CD14-positive monocyte (primary cell): ENCODE data around the gene NOTCH1. TPM values are rescaled to one million over a fixed set of nuclear protein-coding genes. Genes with fewer than 3 reads are reported as not detected.
A peak's percentile ranks its signal among the peaks of the same experiment; 100 is the strongest.

ENCODE experiments used
- DNase-seq, 3 donors: peaks; one replicate each; pipeline ENCODE4 v3.0.0-alpha.2; 2011 to 2022
- H2AFZ ChIP-seq: 2 replicates; pipeline ENCODE4 v1.6.0; 2012; ENCODE audit warnings: mild to moderate bottlenecking, low read depth, low read length, inconsistent platforms; ENCODE audit not compliant: insufficient read depth, poor library complexity, severe bottlenecking
- H3K27ac ChIP-seq, 2 donors: 1 replicate in 1 of 2; 2 replicates in 1 of 2; pipeline ENCODE4 v1.5.1; 2012 to 2013; ENCODE audit warnings: low read length in 2 of 2, control low read depth in 1 of 2, inconsistent platforms in 1 of 2, low read depth in 1 of 2, mild to moderate bottlenecking in 1 of 2
- H3K27me3 ChIP-seq, 2 donors: one replicate each; pipeline versions ENCODE4 v1.6.0 to v1.6.1; 2011 to 2013; ENCODE audit warnings: low read length in 2 of 2; ENCODE audit not compliant: control insufficient read depth in 2 of 2, insufficient read depth in 2 of 2
- H3K36me3 ChIP-seq, 2 donors: replicated peaks in 1 of 2; 1 replicate in 1 of 2; 2 replicates in 1 of 2; pipeline versions ENCODE4 v1.5.1 to v1.6.1; 2012 to 2013; ENCODE audit warnings: low read length in 2 of 2, control low read depth in 1 of 2, inconsistent platforms in 1 of 2, mild to moderate bottlenecking in 1 of 2; ENCODE audit not compliant: insufficient read depth in 2 of 2, control insufficient read depth in 1 of 2
- H3K4me1 ChIP-seq, 2 donors: 1 replicate in 1 of 2; 2 replicates in 1 of 2; pipeline versions ENCODE4 v1.5.1 to v1.6.1; 2012 to 2013; ENCODE audit warnings: low read length in 2 of 2, control low read depth in 1 of 2, inconsistent platforms in 1 of 2, mild to moderate bottlenecking in 1 of 2, moderate library complexity in 1 of 2; ENCODE audit not compliant: insufficient read depth in 2 of 2, control insufficient read depth in 1 of 2
- H3K4me2 ChIP-seq: replicated peaks from 2 replicates; pipeline ENCODE3; 2012; ENCODE audit warnings: low read length, moderate library complexity, mild to moderate bottlenecking; ENCODE audit not compliant: poor library complexity, severe bottlenecking; ENCODE audit errors: extremely low read depth
- H3K4me3 ChIP-seq, 3 experiments: fragments of 200-600 bp in 1 of 3; sonication (generic) in 1 of 3; replicated peaks in 1 of 3; 1 replicate in 2 of 3; 2 replicates in 1 of 3; pipeline ENCODE4 v1.5.1; 2011 to 2013; ENCODE audit warnings: low read length in 3 of 3, mild to moderate bottlenecking in 3 of 3, control low read depth in 2 of 3, low read depth in 2 of 3, inconsistent platforms in 1 of 3, moderate library complexity in 1 of 3
- H3K79me2 ChIP-seq: 2 replicates; pipeline ENCODE4 v1.6.0; 2012; ENCODE audit warnings: mild to moderate bottlenecking, control low read depth, inconsistent platforms, low read length, moderate library complexity; ENCODE audit not compliant: insufficient read depth
- H3K9ac ChIP-seq: 2 replicates; pipeline ENCODE4 v1.6.0; 2017; ENCODE audit warnings: low read length, mild to moderate bottlenecking; ENCODE audit not compliant: insufficient read depth, poor library complexity, severe bottlenecking
- H3K9me3 ChIP-seq, 2 donors: replicated peaks in 1 of 2; 1 replicate in 1 of 2; 2 replicates in 1 of 2; pipeline versions ENCODE4 v1.5.1 to v1.6.1; 2012 to 2013; ENCODE audit warnings: low read length in 2 of 2, control low read depth in 1 of 2; ENCODE audit not compliant: control insufficient read depth in 1 of 2, insufficient read depth in 1 of 2
- H4K20me1 ChIP-seq: 2 replicates; pipeline ENCODE4 v1.6.0; 2012; ENCODE audit warnings: mild to moderate bottlenecking, low read length, control low read depth, moderate library complexity; ENCODE audit not compliant: insufficient read depth
- H3K27ac Mint-ChIP-seq, 7 donors: one replicate each; pipeline ENCODE4 v1.8.0; 2020; ENCODE audit warnings: mild to moderate bottlenecking in 7 of 7, mixed read lengths in 7 of 7, moderate library complexity in 6 of 7, inconsistent platforms in 2 of 7
- H3K27me3 Mint-ChIP-seq, 3 donors: one replicate each; pipeline ENCODE4 v1.8.0; 2021 to 2022; ENCODE audit warnings: low read depth in 3 of 3, mild to moderate bottlenecking in 3 of 3, mixed read lengths in 3 of 3, moderate library complexity in 3 of 3, inconsistent platforms in 1 of 3
- H3K36me3 Mint-ChIP-seq, 2 donors: one replicate each; pipeline ENCODE4 v1.8.0; 2020; ENCODE audit warnings: mixed read lengths in 2 of 2, inconsistent platforms in 1 of 2, mild to moderate bottlenecking in 1 of 2
- H3K4me1 Mint-ChIP-seq: one replicate; pipeline ENCODE4 v1.8.0; 2020; ENCODE audit warnings: mild to moderate bottlenecking, mixed read lengths
- H3K4me3 Mint-ChIP-seq, 2 donors: one replicate each; pipeline ENCODE4 v1.8.0; 2020; ENCODE audit warnings: mild to moderate bottlenecking in 2 of 2, mixed read lengths in 2 of 2, moderate library complexity in 1 of 2
- H3K9me3 Mint-ChIP-seq, 7 donors: one replicate each; pipeline ENCODE4 v1.8.0; 2020 to 2022; ENCODE audit warnings: mixed read lengths in 7 of 7, mild to moderate bottlenecking in 6 of 7, moderate library complexity in 6 of 7, inconsistent platforms in 2 of 7
- WGBS: methylation state at CpG from one replicate; pipeline ENCODE4 v1.1.5; 2013; ENCODE audit warnings: missing lambda C conversion rate; ENCODE audit not compliant: insufficient coverage; 5-methylcytosine and 5-hydroxymethylcytosine counted together
- intact Hi-C, 2 donors: fragments of 100-400 bp; cut with micrococcal nuclease; formaldehyde crosslinking; loops; one replicate each; pipeline versions ENCODE4 v1.15.0 to v1.15.1; 2023
- polyA plus RNA-seq, 3 donors: library from polyadenylated mRNA; depleted of rRNA in 1 of 3; unstranded in 2 of 3; stranded (reverse) in 1 of 3; fragments of 300-500 nt in 2 of 3; fragments of >200 nt in 1 of 3; fragmentation: Illumina TruSeq in 2 of 3; gene quantifications; 1 replicate in 2 of 3; 2 replicates in 1 of 3; pipeline ENCODE4 v1.2.3, GENCODE V29; 2012 to 2021
- TF ChIP-seq, protein P1 (sequence below): fragments of 200-600 bp; IDR thresholded peaks from one replicate; pipeline ENCODE4 v1.8.0; 2022; ENCODE audit warnings: antibody characterized with exemption, mild to moderate bottlenecking

Gene NOTCH1
- polyA plus RNA-seq, 3 donors = 1.4 to 33.0 (median 2.2) TPM

DNA sequence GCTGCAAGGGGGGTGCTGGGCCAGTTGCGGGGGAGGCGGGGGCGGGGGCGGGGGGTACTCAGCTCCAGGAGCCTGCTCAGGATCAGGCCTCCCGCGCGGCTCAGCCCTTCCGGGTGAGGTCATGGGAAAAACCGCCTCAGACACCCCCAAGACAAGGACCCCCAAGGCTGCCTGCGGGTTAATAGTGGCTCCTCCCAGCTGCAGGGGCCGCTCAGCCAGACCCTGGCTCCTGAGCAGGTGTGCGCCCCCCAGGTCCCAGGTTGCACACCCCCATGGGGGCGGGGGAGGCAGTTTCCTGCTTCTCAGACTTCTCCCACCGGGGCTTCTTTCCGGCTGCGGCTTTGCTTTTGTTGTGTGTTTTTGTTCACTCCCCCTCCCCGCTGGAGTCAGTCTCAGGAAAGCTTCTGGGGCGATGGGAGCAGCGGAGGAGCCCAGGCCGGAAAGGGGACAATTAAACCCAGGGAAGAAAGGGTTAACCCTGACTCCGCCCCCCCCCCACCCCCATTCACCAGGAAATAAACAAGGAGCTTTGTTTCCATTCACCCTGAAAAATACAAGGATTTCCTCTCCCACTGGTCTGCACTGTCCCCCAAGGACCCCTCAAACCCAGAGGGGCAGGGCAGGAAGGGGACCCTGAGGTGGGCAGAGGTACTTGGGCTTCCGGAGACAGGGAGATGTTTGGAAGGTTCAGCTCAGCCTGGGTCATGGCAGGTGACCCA, 42.3 kb upstream of the NOTCH1 start:
- peaks cover 27 to 38% of the 10 kb centered on the region in 2 donors for H3K4me1 ChIP-seq
- H3K9me3 ChIP-seq = no peaks in the 10 kb centered on the region
- Mint-ChIP-seq H3K4me3 (peak overlapping the region in 1 of 2 donors; percentile 55), H3K27ac (no peak overlapping the region), H3K4me1 (peaks cover 32% of the 10 kb centered on the region), H3K27me3 (peaks cover 9 to 36% (median 25%) of the 10 kb centered on the region in 3 donors), H3K36me3 (no peaks in the 10 kb centered on the region), H3K9me3 (no peaks in the 10 kb centered on the region)
- DNase-seq = no peak
- no peak overlapping the region for H3K4me2 ChIP-seq
- H3K79me2 ChIP-seq = no peaks in the 10 kb centered on the region
- TF ChIP-seq, protein P1, sequence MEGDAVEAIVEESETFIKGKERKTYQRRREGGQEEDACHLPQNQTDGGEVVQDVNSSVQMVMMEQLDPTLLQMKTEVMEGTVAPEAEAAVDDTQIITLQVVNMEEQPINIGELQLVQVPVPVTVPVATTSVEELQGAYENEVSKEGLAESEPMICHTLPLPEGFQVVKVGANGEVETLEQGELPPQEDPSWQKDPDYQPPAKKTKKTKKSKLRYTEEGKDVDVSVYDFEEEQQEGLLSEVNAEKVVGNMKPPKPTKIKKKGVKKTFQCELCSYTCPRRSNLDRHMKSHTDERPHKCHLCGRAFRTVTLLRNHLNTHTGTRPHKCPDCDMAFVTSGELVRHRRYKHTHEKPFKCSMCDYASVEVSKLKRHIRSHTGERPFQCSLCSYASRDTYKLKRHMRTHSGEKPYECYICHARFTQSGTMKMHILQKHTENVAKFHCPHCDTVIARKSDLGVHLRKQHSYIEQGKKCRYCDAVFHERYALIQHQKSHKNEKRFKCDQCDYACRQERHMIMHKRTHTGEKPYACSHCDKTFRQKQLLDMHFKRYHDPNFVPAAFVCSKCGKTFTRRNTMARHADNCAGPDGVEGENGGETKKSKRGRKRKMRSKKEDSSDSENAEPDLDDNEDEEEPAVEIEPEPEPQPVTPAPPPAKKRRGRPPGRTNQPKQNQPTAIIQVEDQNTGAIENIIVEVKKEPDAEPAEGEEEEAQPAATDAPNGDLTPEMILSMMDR = no peak
- no peaks in the 10 kb centered on the region for H3K36me3 ChIP-seq
- no peak overlapping the region for H3K4me3 ChIP-seq
- no peaks in the 10 kb centered on the region for H4K20me1 ChIP-seq
- H2AFZ ChIP-seq = no peak overlapping the region
- no peak overlapping the region for H3K27ac ChIP-seq
- intact Hi-C loops = no loop called here
- 2% methylated on average over 9 of the region's 22 CpGs for WGBS
- H3K9ac ChIP-seq = no peak overlapping the region
- H3K27me3 ChIP-seq = no peaks in the 10 kb centered on the region

DNA sequence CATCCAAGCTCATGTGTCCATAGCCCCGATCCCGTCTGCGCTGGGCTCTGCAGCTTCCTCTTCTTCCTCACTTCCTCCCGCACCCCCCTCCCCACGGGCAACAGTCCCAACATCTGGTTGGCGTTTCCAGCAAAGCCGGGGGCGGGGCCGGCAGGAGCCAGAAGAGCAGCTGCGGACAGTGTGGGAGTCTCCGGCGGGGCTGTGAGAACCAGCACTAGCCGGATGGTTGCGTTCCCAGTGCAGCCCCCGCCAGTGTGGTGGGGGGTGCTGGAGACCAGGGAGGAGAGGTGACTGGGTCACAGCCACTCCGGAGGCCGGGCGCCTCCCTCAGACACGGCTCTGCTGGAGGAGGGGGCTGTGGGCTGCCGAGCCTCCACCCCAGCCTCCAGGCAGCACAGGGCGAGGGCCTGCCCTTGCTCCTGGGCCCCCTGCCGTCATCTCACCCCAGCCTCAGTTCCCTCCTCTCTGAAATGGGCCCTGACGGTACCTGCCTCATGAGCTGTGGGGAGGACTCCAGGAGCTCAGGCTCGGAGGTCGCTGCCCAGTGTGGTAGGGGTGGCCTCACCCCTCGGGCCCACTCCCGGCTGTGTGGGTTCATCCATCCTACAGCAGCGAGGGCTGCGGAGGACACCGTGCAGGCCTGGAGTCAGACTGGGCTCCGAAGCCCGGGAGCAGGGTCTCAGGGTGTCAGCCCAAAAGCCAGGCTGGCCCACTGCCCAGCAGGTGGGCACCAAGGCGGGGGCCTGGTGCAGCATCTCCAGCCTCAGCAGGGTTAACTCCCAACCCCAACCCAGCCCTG, 41.5 kb upstream of the NOTCH1 start:
- peak; percentile 61 to 77 (median 74) for DNase-seq
- H3K4me3 ChIP-seq = peak overlapping the region in 1 of 3 experiments; percentile 35
- no peaks in the 10 kb centered on the region for H4K20me1 ChIP-seq
- H3K9me3 Mint-ChIP-seq = no peaks in the 10 kb centered on the region
- peak overlapping the region; percentile 32 for H3K9ac ChIP-seq
- WGBS = 20% methylated on average over 25 of the region's 33 CpGs
- H3K27ac ChIP-seq = no peak overlapping the region
- H3K4me1 ChIP-seq = peaks cover 27 to 38% of the 10 kb centered on the region in 2 donors
- H3K4me3 Mint-ChIP-seq = peak overlapping the region; percentile 31 to 63
- no peaks in the 10 kb centered on the region for H3K36me3 ChIP-seq
- peaks cover 9 to 34% (median 25%) of the 10 kb centered on the region in 3 donors for H3K27me3 Mint-ChIP-seq
- H3K27me3 ChIP-seq = no peaks in the 10 kb centered on the region
- no peaks in the 10 kb centered on the region for H3K9me3 ChIP-seq
- peaks cover 32% of the 10 kb centered on the region for H3K4me1 Mint-ChIP-seq
- H3K79me2 ChIP-seq = no peaks in the 10 kb centered on the region
- H3K36me3 Mint-ChIP-seq = no peaks in the 10 kb centered on the region
- TF ChIP-seq, protein P1 = no peak
- no peak overlapping the region for H3K27ac Mint-ChIP-seq
- intact Hi-C loops = no loop called here
- peak overlapping the region; percentile 4 for H2AFZ ChIP-seq
- H3K4me2 ChIP-seq = peak overlapping the region; percentile 65
